ENCODE results near the gene DNAJB7.

DNA sequence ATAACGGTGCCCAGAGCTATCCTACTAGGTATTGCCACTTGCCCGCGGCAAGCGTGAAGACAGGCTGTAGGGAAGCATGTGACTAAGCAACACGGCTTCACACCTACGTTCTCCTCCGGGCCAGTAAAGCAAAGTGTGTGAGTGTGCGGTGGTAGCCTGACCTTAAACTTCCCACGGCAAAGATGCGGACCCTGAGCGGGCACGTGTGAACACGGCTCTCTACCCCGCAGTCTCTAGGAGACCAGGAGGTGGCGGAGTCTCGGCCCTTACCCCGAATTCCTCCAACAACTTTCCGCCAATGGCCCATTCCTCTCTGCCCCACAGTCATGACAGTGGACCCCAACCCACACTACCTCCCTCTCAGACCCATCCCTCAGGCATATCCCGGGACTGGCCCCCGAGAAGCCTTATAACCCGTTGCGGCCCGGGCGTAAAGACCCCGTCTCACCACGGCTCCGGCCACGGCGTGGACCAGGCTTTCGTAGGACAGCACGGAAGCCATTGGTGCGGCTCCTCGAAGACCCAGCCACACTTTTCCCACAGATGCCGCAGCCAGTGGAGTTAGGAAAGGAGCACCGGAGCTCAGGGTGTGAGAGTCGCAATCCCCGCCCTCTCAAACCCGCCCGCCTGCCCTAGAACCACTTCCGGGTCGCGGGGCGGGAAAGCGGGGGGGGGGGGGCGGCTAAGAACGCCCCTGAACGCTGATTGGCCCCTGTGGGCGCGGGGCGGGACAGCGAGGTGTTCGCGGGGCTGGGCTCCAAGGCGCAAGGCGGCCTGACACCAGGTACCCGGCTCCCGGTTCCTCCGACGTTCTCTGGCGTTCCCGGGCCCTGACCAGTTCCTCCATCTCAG is 42.9 kb downstream of the DNAJB7 start, which contains the start of gene SLC25A17:
- no peak for TF ChIP-seq POLR2A (IDR thresholded peaks at IDR 0.05; ENCODE audit: low read depth)
- TF ChIP-seq, protein P1, sequence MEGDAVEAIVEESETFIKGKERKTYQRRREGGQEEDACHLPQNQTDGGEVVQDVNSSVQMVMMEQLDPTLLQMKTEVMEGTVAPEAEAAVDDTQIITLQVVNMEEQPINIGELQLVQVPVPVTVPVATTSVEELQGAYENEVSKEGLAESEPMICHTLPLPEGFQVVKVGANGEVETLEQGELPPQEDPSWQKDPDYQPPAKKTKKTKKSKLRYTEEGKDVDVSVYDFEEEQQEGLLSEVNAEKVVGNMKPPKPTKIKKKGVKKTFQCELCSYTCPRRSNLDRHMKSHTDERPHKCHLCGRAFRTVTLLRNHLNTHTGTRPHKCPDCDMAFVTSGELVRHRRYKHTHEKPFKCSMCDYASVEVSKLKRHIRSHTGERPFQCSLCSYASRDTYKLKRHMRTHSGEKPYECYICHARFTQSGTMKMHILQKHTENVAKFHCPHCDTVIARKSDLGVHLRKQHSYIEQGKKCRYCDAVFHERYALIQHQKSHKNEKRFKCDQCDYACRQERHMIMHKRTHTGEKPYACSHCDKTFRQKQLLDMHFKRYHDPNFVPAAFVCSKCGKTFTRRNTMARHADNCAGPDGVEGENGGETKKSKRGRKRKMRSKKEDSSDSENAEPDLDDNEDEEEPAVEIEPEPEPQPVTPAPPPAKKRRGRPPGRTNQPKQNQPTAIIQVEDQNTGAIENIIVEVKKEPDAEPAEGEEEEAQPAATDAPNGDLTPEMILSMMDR (IDR thresholded peaks at IDR 0.05) = peak; percentile 26 to 54 (median 35)
